Activated T-cell treated with anti-CD3 and anti-CD28 coated beads, Interleukin-2, amount 50 U/mL, for 72 hours (primary cell): ENCODE results near the gene WDR36. TPM values are rescaled to one million over a fixed set of nuclear protein-coding genes. Genes with fewer than 3 reads are reported as not detected.

ENCODE experiments used
- ATAC-seq, 2 donors: fragments of 150-1000 bp; cut with Tn5 transposase; replicated peaks in 1 of 2; 2 replicates each; pipeline ENCODE4 v1.10.0; 2021; ENCODE audit warnings: moderate library complexity in 2 of 2, mild to moderate bottlenecking in 1 of 2
- DNase-seq, 2 donors: peaks; one replicate each; pipeline ENCODE4 v3.0.0; 2021 to 2022; ENCODE audit warnings: mixed read lengths in 1 of 2
- H3K27ac Mint-ChIP-seq: one replicate; pipeline ENCODE4 v1.8.0; 2022; ENCODE audit warnings: mild to moderate bottlenecking, moderate library complexity, mixed read lengths
- H3K27me3 Mint-ChIP-seq: one replicate; pipeline ENCODE4 v1.8.0; 2022; ENCODE audit warnings: low read depth, mixed read lengths
- H3K36me3 Mint-ChIP-seq, 2 donors: one replicate each; pipeline ENCODE4 v1.8.0; 2022; ENCODE audit warnings: mixed read lengths in 2 of 2, mild to moderate bottlenecking in 1 of 2; ENCODE audit not compliant: insufficient read depth in 2 of 2
- H3K4me1 Mint-ChIP-seq: one replicate; pipeline ENCODE4 v1.8.0; 2022; ENCODE audit warnings: low read depth, mixed read lengths
- H3K4me3 Mint-ChIP-seq, 2 donors: one replicate each; pipeline ENCODE4 v1.8.0; 2022; ENCODE audit warnings: mild to moderate bottlenecking in 2 of 2, mixed read lengths in 2 of 2, moderate library complexity in 2 of 2
- H3K9me3 Mint-ChIP-seq, 2 donors: one replicate each; pipeline ENCODE4 v1.8.0; 2022; ENCODE audit warnings: mixed read lengths in 2 of 2
- total RNA-seq, 2 donors: library from RNA; stranded (reverse); gene quantifications; one replicate each; pipeline ENCODE4 v1.2.3, GENCODE V29; 2022

Gene WDR36
- total RNA-seq: 10 to 100 TPM; 34.8 to 42.4 TPM

GRCh38 chr5:111092062-111092853 lies at the start of gene WDR36:
WDR36 (plus strand) TSS chr5:111092348; CDS start chr5:111092457, 109 bp downstream.
- H3K27ac Mint-ChIP-seq: peak within 1 kb of the TSS; percentile 89
- H3K27me3 Mint-ChIP-seq: peaks cover 8% of the 10 kb centered on the region
- DNase-seq: peak; percentile 88 to 91
- ATAC-seq: peak; percentile 98
- H3K4me3 Mint-ChIP-seq: peak within 1 kb of the TSS; percentile 98
- H3K9me3 Mint-ChIP-seq: peaks cover 2% of the 10 kb centered on the region in 2 donors
- H3K36me3 Mint-ChIP-seq: peaks cover 8 to 13% of the 10 kb centered on the region in 2 donors
- H3K4me1 Mint-ChIP-seq: peaks cover 56% of the 10 kb centered on the region

GRCh38 chr5:111043712-111044506 lies 48.2 kb upstream of the WDR36 start:
- no peak overlapping the region for H3K27ac Mint-ChIP-seq

GRCh38 chr5:111058064-111058463 lies 34.1 kb upstream of the WDR36 start:
- H3K4me1 Mint-ChIP-seq: no peaks in the 10 kb centered on the region
- no peak for DNase-seq
- H3K9me3 Mint-ChIP-seq: no peaks in the 10 kb centered on the region
- no peak overlapping the region for H3K27ac Mint-ChIP-seq
- ATAC-seq: no peak
- no peaks in the 10 kb centered on the region for H3K36me3 Mint-ChIP-seq
- H3K27me3 Mint-ChIP-seq: peaks cover 41% of the 10 kb centered on the region
- H3K4me3 Mint-ChIP-seq: no peak overlapping the region

More at GRCh38 chr5:111043712-111044506, 48.2 kb upstream of the WDR36 start:
- Mint-ChIP-seq H3K36me3 (no peaks in the 10 kb centered on the region), H3K27me3 (peaks cover 8% of the 10 kb centered on the region), H3K9me3 (no peaks in the 10 kb centered on the region), H3K4me1 (no peaks in the 10 kb centered on the region), H3K4me3 (no peak overlapping the region)
- ATAC-seq (no peak), DNase-seq (no peak)

- ATAC-seq (no peak), DNase-seq (no peak)
- H3K4me3 Mint-ChIP-seq: no peak overlapping the region
- no peaks in the 10 kb centered on the region for H3K9me3 Mint-ChIP-seq
- H3K4me1 Mint-ChIP-seq: no peaks in the 10 kb centered on the region
- H3K27me3 Mint-ChIP-seq: peaks cover 41% of the 10 kb centered on the region
- no peaks in the 10 kb centered on the region for H3K36me3 Mint-ChIP-seq
- H3K27ac Mint-ChIP-seq: no peak overlapping the region
Measured at GRCh38 chr5:111060169-111060568, 32.0 kb upstream of the WDR36 start.

- no peaks in the 10 kb centered on the region for H3K9me3 Mint-ChIP-seq
- peaks cover 42% of the 10 kb centered on the region for H3K27me3 Mint-ChIP-seq
- no peak overlapping the region for H3K27ac Mint-ChIP-seq
- ATAC-seq (peak in 1 of 2 donors; percentile 32), DNase-seq (no peak)
- H3K36me3 Mint-ChIP-seq: no peaks in the 10 kb centered on the region
- H3K4me3 Mint-ChIP-seq: no peak overlapping the region
- no peaks in the 10 kb centered on the region for H3K4me1 Mint-ChIP-seq
Measured at GRCh38 chr5:111061618-111062017, 30.5 kb upstream of the WDR36 start.

- DNase-seq: no peak
- Mint-ChIP-seq H3K4me1 (no peaks in the 10 kb centered on the region), H3K36me3 (no peaks in the 10 kb centered on the region), H3K27me3 (peaks cover 44% of the 10 kb centered on the region), H3K27ac (no peak overlapping the region), H3K9me3 (no peaks in the 10 kb centered on the region), H3K4me3 (no peak overlapping the region)
- ATAC-seq: peak; percentile 50 to 60
Measured at GRCh38 chr5:111063709-111064322, 28.3 kb upstream of the WDR36 start.

- H3K36me3 Mint-ChIP-seq: no peaks in the 10 kb centered on the region
- no peak overlapping the region for H3K27ac Mint-ChIP-seq
- H3K9me3 Mint-ChIP-seq: no peaks in the 10 kb centered on the region
- peaks cover 68% of the 10 kb centered on the region for H3K27me3 Mint-ChIP-seq
- no peak overlapping the region for H3K4me3 Mint-ChIP-seq
- no peak for DNase-seq
- peaks cover 12% of the 10 kb centered on the region for H3K4me1 Mint-ChIP-seq
- ATAC-seq: no peak
Measured at GRCh38 chr5:111066261-111066938, 25.7 kb upstream of the WDR36 start.

GRCh38 chr5:111068213-111068612 lies 23.9 kb upstream of the WDR36 start:
- Mint-ChIP-seq H3K27me3 (peaks cover 86% of the 10 kb centered on the region), H3K9me3 (no peaks in the 10 kb centered on the region), H3K36me3 (peaks cover 0 to 1% of the 10 kb centered on the region in 2 donors), H3K27ac (no peak overlapping the region), H3K4me1 (peaks cover 30% of the 10 kb centered on the region), H3K4me3 (no peak overlapping the region)
- no peak for DNase-seq
- no peak for ATAC-seq

GRCh38 chr5:111069839-111070238 lies 22.3 kb upstream of the WDR36 start:
- Mint-ChIP-seq H3K27ac (no peak overlapping the region), H3K9me3 (no peaks in the 10 kb centered on the region), H3K4me3 (peak overlapping the region; percentile 72 to 91), H3K4me1 (peaks cover 44% of the 10 kb centered on the region), H3K27me3 (peaks cover 97% of the 10 kb centered on the region), H3K36me3 (peaks cover 2 to 4% of the 10 kb centered on the region in 2 donors)
- no peak for DNase-seq
- no peak for ATAC-seq

GRCh38 chr5:111070272-111071134 lies 21.6 kb upstream of the WDR36 start:
- peak; percentile 65 to 69 for ATAC-seq
- H3K36me3 Mint-ChIP-seq: peaks cover 2 to 5% of the 10 kb centered on the region in 2 donors
- H3K9me3 Mint-ChIP-seq: no peaks in the 10 kb centered on the region
- peaks cover 50% of the 10 kb centered on the region for H3K4me1 Mint-ChIP-seq
- DNase-seq: peak; percentile 41 to 55
- H3K27me3 Mint-ChIP-seq: peaks cover 97% of the 10 kb centered on the region
- H3K27ac Mint-ChIP-seq: no peak overlapping the region
- peak overlapping the region; percentile 72 to 91 for H3K4me3 Mint-ChIP-seq

GRCh38 chr5:111071413-111071812 lies 20.7 kb upstream of the WDR36 start, which contains the start of gene TSLP:
TSLP (plus strand) TSS chr5:111071713; CDS start chr5:111071891, 178 bp downstream.
- peak within 1 kb of the TSS; percentile 91 to 99 for H3K4me3 Mint-ChIP-seq
- peaks cover 3 to 5% of the 10 kb centered on the region in 2 donors for H3K36me3 Mint-ChIP-seq
- H3K4me1 Mint-ChIP-seq: peaks cover 57% of the 10 kb centered on the region
- H3K27me3 Mint-ChIP-seq: peaks cover 91% of the 10 kb centered on the region
- H3K27ac Mint-ChIP-seq: no peak within 1 kb of the TSS
- ATAC-seq (no peak), DNase-seq (no peak)
- H3K9me3 Mint-ChIP-seq: no peaks in the 10 kb centered on the region
